Measurements from ENCODE around the gene HOXD9. TPM values are rescaled to one million over a fixed set of nuclear protein-coding genes. Genes with fewer than 3 reads are reported as not detected.

Gene HOXD9
- polyA plus RNA-seq, 1 donor = 0.88 TPM

- Histone ChIP-seq H3K36me3 (ENCODE audit: control insufficient read depth, insufficient read depth, low read length) (no peaks in the 10 kb centered on the region), H3K27me3 (ENCODE audit: control insufficient read depth, insufficient read depth, low read length) (peaks cover 92% of the 10 kb centered on the region), H3K27ac (ENCODE audit: low read length) (peak overlapping the region; percentile 14), H3K9me3 (ENCODE audit: control insufficient read depth, low read depth, low read length) (peaks cover 16% of the 10 kb centered on the region), H3K4me1 (ENCODE audit: control insufficient read depth, insufficient read depth, low read length) (peaks cover 10% of the 10 kb centered on the region), H3K4me3 (ENCODE audit: low read length) (peak overlapping the region; percentile 25)
- no peak for DNase-seq
- WGBS (ENCODE audit: insufficient coverage, low lambda C conversion rate) = no CpG with 5 or more reads among the region's 52 CpGs
Observed at GRCh38 chr2:176164611-176165369, 42.3 kb downstream of the HOXD9 start.

DNA sequence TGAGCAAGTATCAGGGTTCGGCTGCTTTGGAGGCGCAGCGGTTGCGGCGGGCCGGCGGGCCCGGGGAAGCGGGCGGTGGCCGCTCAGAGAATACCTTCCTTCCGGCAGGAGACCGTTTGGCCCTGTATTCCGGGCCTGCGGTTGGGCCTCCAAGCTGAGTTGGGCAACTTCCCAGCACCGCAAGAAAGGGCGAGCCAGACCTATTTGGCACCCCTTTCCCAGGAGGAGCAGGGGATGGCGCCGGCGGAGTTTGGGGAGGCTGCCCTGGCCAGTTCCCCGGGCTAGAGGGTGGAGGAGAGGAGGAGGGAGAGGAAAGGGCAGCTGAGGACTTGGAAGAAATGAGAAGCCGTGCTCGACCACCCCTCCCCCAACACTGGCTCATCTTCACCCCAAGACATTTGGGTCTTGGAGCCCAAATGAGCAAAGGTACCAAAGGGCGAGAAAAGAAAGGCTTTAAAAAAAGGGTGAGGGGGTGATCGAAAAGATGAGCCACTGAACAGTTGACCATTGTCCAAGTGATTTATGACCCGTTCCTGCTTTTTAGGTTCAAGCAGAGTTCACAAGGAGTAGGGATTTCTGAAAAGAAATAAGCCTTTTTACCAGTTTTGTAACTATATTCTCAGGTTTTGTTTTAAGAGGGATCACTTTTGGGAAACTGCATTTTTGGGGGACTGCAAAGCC is 43.0 kb downstream of the HOXD9 start:
- peaks cover 10% of the 10 kb centered on the region for H3K4me1 ChIP-seq (ENCODE audit: control insufficient read depth, insufficient read depth, low read length)
- H3K27me3 ChIP-seq (ENCODE audit: control insufficient read depth, insufficient read depth, low read length) = peaks cover 91% of the 10 kb centered on the region
- peak overlapping the region; percentile 25 for H3K4me3 ChIP-seq (ENCODE audit: low read length)
- H3K27ac ChIP-seq (ENCODE audit: low read length) = peak overlapping the region; percentile 14
- DNase-seq = no peak
- H3K9me3 ChIP-seq (ENCODE audit: control insufficient read depth, low read depth, low read length) = peaks cover 13% of the 10 kb centered on the region
- no peaks in the 10 kb centered on the region for H3K36me3 ChIP-seq (ENCODE audit: control insufficient read depth, insufficient read depth, low read length)
- 16% methylated on average over 5 of the region's 26 CpGs for WGBS (ENCODE audit: insufficient coverage, low lambda C conversion rate)

DNA sequence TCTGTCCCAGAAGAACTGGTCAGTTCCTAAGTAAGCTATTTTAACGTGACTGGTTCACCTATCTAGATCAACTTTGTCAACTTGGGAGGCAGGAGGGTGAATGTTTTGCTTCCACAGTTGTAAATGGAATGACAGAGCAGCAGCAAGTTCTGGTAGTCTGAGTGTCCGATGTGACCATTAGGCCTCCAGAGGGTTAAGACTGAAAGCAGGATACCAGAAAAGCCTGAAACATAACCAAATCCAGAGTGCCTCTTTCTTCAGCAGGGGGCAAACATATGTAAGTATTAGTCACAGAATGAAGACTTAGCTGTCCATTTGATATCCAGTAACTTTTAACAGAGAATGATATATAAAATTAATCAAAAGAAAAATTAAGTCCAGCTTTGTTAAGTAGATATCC is 43.8 kb downstream of the HOXD9 start:
- Histone ChIP-seq H3K27me3 (ENCODE audit: control insufficient read depth, insufficient read depth, low read length) (peaks cover 91% of the 10 kb centered on the region), H3K4me3 (ENCODE audit: low read length) (no peak overlapping the region), H3K4me1 (ENCODE audit: control insufficient read depth, insufficient read depth, low read length) (peaks cover 6% of the 10 kb centered on the region), H3K27ac (ENCODE audit: low read length) (no peak overlapping the region), H3K36me3 (ENCODE audit: control insufficient read depth, insufficient read depth, low read length) (no peaks in the 10 kb centered on the region), H3K9me3 (ENCODE audit: control insufficient read depth, low read depth, low read length) (peaks cover 13% of the 10 kb centered on the region)
- no CpG with 5 or more reads among the region's 2 CpGs for WGBS (ENCODE audit: insufficient coverage, low lambda C conversion rate)
- DNase-seq = no peak

DNA sequence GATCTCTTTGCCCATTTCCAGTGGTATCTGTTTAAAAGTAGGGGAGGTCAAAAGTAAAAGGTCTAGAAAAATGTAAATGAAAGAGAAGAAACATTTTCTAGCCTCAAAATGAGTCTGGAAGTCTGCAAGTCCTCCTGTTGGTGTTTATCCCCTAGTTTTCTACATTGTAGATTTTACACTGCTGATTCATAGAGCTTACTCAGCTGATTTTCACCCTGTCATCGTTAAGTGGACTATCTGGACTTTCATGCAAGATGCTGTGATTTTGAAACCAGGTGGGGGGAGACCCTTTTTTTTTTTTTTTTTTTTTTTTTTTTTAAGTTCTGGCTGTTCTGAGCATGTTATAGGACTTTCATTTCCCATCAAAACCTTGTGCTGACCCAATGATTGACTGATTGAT is 44.9 kb downstream of the HOXD9 start:
- Histone ChIP-seq H3K27ac (ENCODE audit: low read length) (no peak overlapping the region), H3K27me3 (ENCODE audit: control insufficient read depth, insufficient read depth, low read length) (peaks cover 91% of the 10 kb centered on the region), H3K9me3 (ENCODE audit: control insufficient read depth, low read depth, low read length) (peaks cover 20% of the 10 kb centered on the region), H3K4me1 (ENCODE audit: control insufficient read depth, insufficient read depth, low read length) (peaks cover 6% of the 10 kb centered on the region), H3K4me3 (ENCODE audit: low read length) (no peak overlapping the region), H3K36me3 (ENCODE audit: control insufficient read depth, insufficient read depth, low read length) (no peaks in the 10 kb centered on the region)
- DNase-seq = no peak
- no CpG with 5 or more reads among the region's 1 CpG for WGBS (ENCODE audit: insufficient coverage, low lambda C conversion rate)

DNA sequence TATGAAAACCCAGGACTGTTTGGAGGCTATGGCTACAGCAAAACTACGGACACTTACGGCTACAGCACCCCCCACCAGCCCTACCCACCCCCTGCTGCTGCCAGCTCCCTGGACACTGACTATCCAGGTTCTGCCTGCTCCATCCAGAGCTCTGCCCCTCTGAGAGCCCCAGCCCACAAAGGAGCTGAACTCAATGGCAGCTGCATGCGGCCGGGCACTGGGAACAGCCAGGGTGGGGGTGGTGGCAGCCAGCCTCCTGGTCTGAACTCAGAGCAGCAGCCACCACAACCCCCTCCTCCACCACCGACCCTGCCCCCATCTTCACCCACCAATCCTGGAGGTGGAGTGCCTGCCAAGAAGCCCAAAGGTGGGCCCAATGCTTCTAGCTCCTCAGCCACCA is 46.7 kb downstream of the HOXD9 start:
- no peak overlapping the region for H3K27ac ChIP-seq (ENCODE audit: low read length)
- peaks cover 17% of the 10 kb centered on the region for H3K9me3 ChIP-seq (ENCODE audit: control insufficient read depth, low read depth, low read length)
- DNase-seq = no peak
- H3K27me3 ChIP-seq (ENCODE audit: control insufficient read depth, insufficient read depth, low read length) = peaks cover 91% of the 10 kb centered on the region
- no peaks in the 10 kb centered on the region for H3K36me3 ChIP-seq (ENCODE audit: control insufficient read depth, insufficient read depth, low read length)
- no CpG with 5 or more reads among the region's 5 CpGs for WGBS (ENCODE audit: insufficient coverage, low lambda C conversion rate)
- peaks cover 9% of the 10 kb centered on the region for H3K4me1 ChIP-seq (ENCODE audit: control insufficient read depth, insufficient read depth, low read length)
- no peak overlapping the region for H3K4me3 ChIP-seq (ENCODE audit: low read length)

DNA sequence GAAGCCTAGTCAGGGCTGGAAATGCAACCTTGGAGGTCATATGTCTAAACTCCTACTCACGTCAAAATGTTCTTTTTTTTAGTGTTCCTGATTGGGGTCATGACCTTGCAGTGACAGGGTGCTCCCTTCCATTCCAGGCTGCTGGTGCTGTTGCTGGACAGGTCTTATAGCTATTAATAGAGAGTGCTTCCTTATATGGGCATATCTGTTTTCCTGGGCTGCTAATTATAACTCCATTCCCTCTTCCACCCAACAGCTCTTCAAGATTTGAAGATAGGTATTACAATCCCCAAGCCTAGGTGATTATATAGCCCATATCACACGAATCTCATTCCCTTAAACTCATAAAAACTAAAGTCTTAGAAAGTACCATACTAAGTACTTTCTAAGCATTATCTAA is 47.2 kb downstream of the HOXD9 start:
- DNase-seq = no peak
- Histone ChIP-seq H3K36me3 (ENCODE audit: control insufficient read depth, insufficient read depth, low read length) (no peaks in the 10 kb centered on the region), H3K9me3 (ENCODE audit: control insufficient read depth, low read depth, low read length) (peaks cover 14% of the 10 kb centered on the region), H3K4me1 (ENCODE audit: control insufficient read depth, insufficient read depth, low read length) (peaks cover 8% of the 10 kb centered on the region), H3K4me3 (ENCODE audit: low read length) (no peak overlapping the region), H3K27ac (ENCODE audit: low read length) (no peak overlapping the region), H3K27me3 (ENCODE audit: control insufficient read depth, insufficient read depth, low read length) (peaks cover 91% of the 10 kb centered on the region)
- WGBS (ENCODE audit: insufficient coverage, low lambda C conversion rate) = no CpG with 5 or more reads among the region's 2 CpGs

GRCh38 chr2:176170602-176171305 is 48.2 kb downstream of the HOXD9 start:
- no peak overlapping the region for H3K4me3 ChIP-seq (ENCODE audit: low read length)
- H3K36me3 ChIP-seq (ENCODE audit: control insufficient read depth, insufficient read depth, low read length) = no peaks in the 10 kb centered on the region
- DNase-seq = no peak
- no CpG with 5 or more reads among the region's 1 CpG for WGBS (ENCODE audit: insufficient coverage, low lambda C conversion rate)
- H3K4me1 ChIP-seq (ENCODE audit: control insufficient read depth, insufficient read depth, low read length) = peaks cover 7% of the 10 kb centered on the region
- peaks cover 91% of the 10 kb centered on the region for H3K27me3 ChIP-seq (ENCODE audit: control insufficient read depth, insufficient read depth, low read length)
- H3K27ac ChIP-seq (ENCODE audit: low read length) = peak overlapping the region; percentile 20
- H3K9me3 ChIP-seq (ENCODE audit: control insufficient read depth, low read depth, low read length) = peaks cover 10% of the 10 kb centered on the region

GRCh38 chr2:176171351-176172006 is 49.0 kb downstream of the HOXD9 start:
- no CpG with 5 or more reads among the region's 51 CpGs for WGBS (ENCODE audit: insufficient coverage, low lambda C conversion rate)

DNA sequence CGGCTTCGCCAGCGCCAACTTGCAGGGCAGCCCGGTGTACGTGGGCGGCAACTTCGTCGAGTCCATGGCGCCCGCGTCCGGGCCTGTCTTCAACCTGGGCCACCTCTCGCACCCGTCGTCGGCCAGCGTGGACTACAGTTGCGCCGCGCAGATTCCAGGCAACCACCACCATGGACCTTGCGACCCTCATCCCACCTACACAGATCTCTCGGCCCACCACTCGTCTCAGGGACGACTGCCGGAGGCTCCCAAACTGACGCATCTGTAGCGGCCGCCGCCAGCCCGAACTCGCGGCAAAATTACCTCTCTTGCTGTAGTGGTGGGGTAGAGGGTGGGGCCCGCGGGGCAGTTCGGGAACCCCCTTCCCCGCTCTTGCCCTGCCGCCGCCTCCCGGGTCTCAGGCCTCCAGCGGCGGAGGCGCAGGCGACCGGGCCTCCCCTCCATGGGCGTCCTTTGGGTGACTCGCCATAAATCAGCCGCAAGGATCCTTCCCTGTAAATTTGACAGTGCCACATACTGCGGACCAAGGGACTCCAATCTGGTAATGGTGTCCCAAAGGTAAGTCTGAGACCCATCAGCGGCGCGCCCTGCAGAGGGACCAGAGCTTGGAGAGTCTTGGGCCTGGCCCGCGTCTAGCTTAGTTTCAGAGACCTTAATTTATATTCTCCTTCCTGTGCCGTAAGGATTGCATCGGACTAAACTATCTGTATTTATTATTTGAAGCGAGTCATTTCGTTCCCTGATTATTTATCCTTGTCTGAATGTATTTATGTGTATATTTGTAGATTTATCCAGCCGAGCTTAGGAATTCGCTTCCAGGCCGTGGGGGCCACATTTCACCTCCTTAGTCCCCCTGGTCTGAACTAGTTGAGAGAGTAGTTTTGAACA is 49.7 kb downstream of the HOXD9 start:
- Histone ChIP-seq H3K4me1 (ENCODE audit: control insufficient read depth, insufficient read depth, low read length) (peaks cover 7% of the 10 kb centered on the region), H3K27ac (ENCODE audit: low read length) (no peak overlapping the region), H3K27me3 (ENCODE audit: control insufficient read depth, insufficient read depth, low read length) (peaks cover 94% of the 10 kb centered on the region), H3K36me3 (ENCODE audit: control insufficient read depth, insufficient read depth, low read length) (no peaks in the 10 kb centered on the region), H3K4me3 (ENCODE audit: low read length) (peak overlapping the region; percentile 16), H3K9me3 (ENCODE audit: control insufficient read depth, low read depth, low read length) (peaks cover 10% of the 10 kb centered on the region)
- WGBS (ENCODE audit: insufficient coverage, low lambda C conversion rate) = no CpG with 5 or more reads among the region's 60 CpGs
- no peak for DNase-seq

More at GRCh38 chr2:176171351-176172006, 49.0 kb downstream of the HOXD9 start:
- H3K36me3 ChIP-seq (ENCODE audit: control insufficient read depth, insufficient read depth, low read length) = no peaks in the 10 kb centered on the region
- H3K4me3 ChIP-seq (ENCODE audit: low read length) = no peak overlapping the region
- H3K27me3 ChIP-seq (ENCODE audit: control insufficient read depth, insufficient read depth, low read length) = peaks cover 92% of the 10 kb centered on the region
- H3K9me3 ChIP-seq (ENCODE audit: control insufficient read depth, low read depth, low read length) = peaks cover 10% of the 10 kb centered on the region
- DNase-seq = no peak
- peaks cover 7% of the 10 kb centered on the region for H3K4me1 ChIP-seq (ENCODE audit: control insufficient read depth, insufficient read depth, low read length)
- H3K27ac ChIP-seq (ENCODE audit: low read length) = peak overlapping the region; percentile 20

Data from large intestine (tissue), 3 donors.